IPS-18c (cell line): ENCODE data around the gene DCP1B.

Source experiments
- H3K4me3 ChIP-seq: 2 replicates; pipeline ENCODE4 v1.7.0; 2013; ENCODE audit warnings: low read depth, mild to moderate bottlenecking, low read length, moderate library complexity; ENCODE audit not compliant: insufficient read depth
- H3K9me3 ChIP-seq: one replicate; pipeline ENCODE4 v1.6.1; 2013; ENCODE audit warnings: mild to moderate bottlenecking, low read length, moderate library complexity; ENCODE audit not compliant: control insufficient read depth, insufficient read depth

Gene DCP1B

GRCh38 chr12:1993341-1993740, 10.9 kb downstream of the DCP1B start:
- H3K4me3 ChIP-seq, result no peak overlapping the region
- H3K9me3 ChIP-seq, result peaks cover 2% of the 10 kb centered on the region

- no peak overlapping the region for H3K4me3 ChIP-seq
- H3K9me3 ChIP-seq, result peaks cover 2% of the 10 kb centered on the region
Measured at GRCh38 chr12:1992732-1993131, 11.5 kb downstream of the DCP1B start.

GRCh38 chr12:1989111-1989510, 15.1 kb downstream of the DCP1B start:
- no peak overlapping the region for H3K4me3 ChIP-seq

GRCh38 chr12:1984759-1985158, 19.5 kb downstream of the DCP1B start:
- Histone ChIP-seq H3K4me3 (no peak overlapping the region), H3K9me3 (peaks cover 2% of the 10 kb centered on the region)

More at GRCh38 chr12:1989111-1989510, 15.1 kb downstream of the DCP1B start:
- peaks cover 2% of the 10 kb centered on the region for H3K9me3 ChIP-seq

- H3K9me3 ChIP-seq, result no peaks in the 10 kb centered on the region
- H3K4me3 ChIP-seq, result no peak overlapping the region
Measured at GRCh38 chr12:1980282-1980681, 24.0 kb downstream of the DCP1B start.

GRCh38 chr12:1978078-1978862, 26.0 kb downstream of the DCP1B start:
- H3K9me3 ChIP-seq, result no peaks in the 10 kb centered on the region
- H3K4me3 ChIP-seq, result no peak overlapping the region

GRCh38 chr12:1977588-1977987, 26.7 kb downstream of the DCP1B start:
- no peaks in the 10 kb centered on the region for H3K9me3 ChIP-seq
- no peak overlapping the region for H3K4me3 ChIP-seq

- no peaks in the 10 kb centered on the region for H3K9me3 ChIP-seq
- no peak overlapping the region for H3K4me3 ChIP-seq
Measured at GRCh38 chr12:1977109-1977508, 27.1 kb downstream of the DCP1B start.

GRCh38 chr12:1974812-1975211, 29.4 kb downstream of the DCP1B start:
- no peak overlapping the region for H3K4me3 ChIP-seq

GRCh38 chr12:1972856-1973317, 31.4 kb downstream of the DCP1B start:
- Histone ChIP-seq H3K9me3 (no peaks in the 10 kb centered on the region), H3K4me3 (no peak overlapping the region)

More at GRCh38 chr12:1974812-1975211, 29.4 kb downstream of the DCP1B start:
- no peaks in the 10 kb centered on the region for H3K9me3 ChIP-seq

- Histone ChIP-seq H3K4me3 (no peak overlapping the region), H3K9me3 (no peaks in the 10 kb centered on the region)
Measured at GRCh38 chr12:1972260-1972659, 32.0 kb downstream of the DCP1B start.

- H3K4me3 ChIP-seq, result no peak overlapping the region
- H3K9me3 ChIP-seq, result no peaks in the 10 kb centered on the region
Measured at GRCh38 chr12:1970331-1970900, 33.8 kb downstream of the DCP1B start.

GRCh38 chr12:1966561-1967226, 37.6 kb downstream of the DCP1B start:
- Histone ChIP-seq H3K9me3 (no peaks in the 10 kb centered on the region), H3K4me3 (no peak overlapping the region)

GRCh38 chr12:1965916-1966315, 38.3 kb downstream of the DCP1B start:
- Histone ChIP-seq H3K4me3 (no peak overlapping the region), H3K9me3 (no peaks in the 10 kb centered on the region)

- H3K9me3 ChIP-seq, result no peaks in the 10 kb centered on the region
- no peak overlapping the region for H3K4me3 ChIP-seq
Measured at GRCh38 chr12:1962051-1963020, 41.9 kb downstream of the DCP1B start.

GRCh38 chr12:1956716-1957115, 47.5 kb downstream of the DCP1B start:
- H3K4me3 ChIP-seq, result no peak overlapping the region
- no peaks in the 10 kb centered on the region for H3K9me3 ChIP-seq
